Measurements from ENCODE around the gene PHF21A. TPM values are rescaled to one million over a fixed set of nuclear protein-coding genes. Genes with fewer than 3 reads are reported as not detected.

The PHF21A gene
- total RNA-seq, 2 experiments from 2014 or later = 23.1 to 56.1 TPM

DNA sequence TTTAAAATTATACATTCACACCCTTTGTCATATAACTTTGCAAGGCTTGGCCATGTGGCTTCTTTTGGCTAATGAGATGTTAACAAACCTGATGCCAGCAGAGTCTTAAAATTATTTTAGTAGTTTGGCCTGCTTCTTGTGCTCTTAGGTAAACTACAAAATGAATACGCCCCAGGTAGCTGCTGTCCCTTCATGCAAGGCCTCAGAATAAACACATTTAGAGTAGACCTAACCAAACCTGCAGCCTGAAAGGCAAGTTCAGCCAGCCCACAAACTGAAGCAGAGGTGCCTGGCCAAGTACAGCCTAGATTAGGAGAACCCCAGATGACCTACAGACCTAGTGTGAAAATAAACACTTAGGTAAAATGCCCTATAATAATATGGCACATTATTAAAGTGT is 50.2 kb downstream of the PHF21A start:
- intact Hi-C loops (cut with micrococcal nuclease; ENCODE audit: unreplicated experiment) = no loop called here
- BruUV-seq (replicated peaks) = no TSS peak
- H3K4me3 ChIP-seq (ENCODE audit: low read depth, low read length, poor library complexity, severe bottlenecking) = no peak overlapping the region
- H3K79me2 ChIP-seq (ENCODE audit: insufficient read depth, low read depth, low read length) = no peaks in the 10 kb centered on the region
- no peaks in the 10 kb centered on the region for H4K20me1 ChIP-seq (ENCODE audit: insufficient read depth, low read length)
- DNase-seq (ENCODE audit: low spot score) = no peak
- peaks cover 23% of the 10 kb centered on the region for H3K36me3 ChIP-seq (ENCODE audit: insufficient read depth, low read length)
- H3K27ac ChIP-seq (ENCODE audit: low read depth, low read length, poor library complexity, severe bottlenecking) = no peak overlapping the region
- ChIA-PET POLR2A (interaction anchor here (0.6 to 0.7 kb wide), 2 partner anchors 119 to 427 kb away, joined by 3 read pairs; no protein-coding TSS in a partner anchor), CTCF (ENCODE audit: unreplicated experiment) (no interaction called here)
- no peaks in the 10 kb centered on the region for H3K9me2 ChIP-seq (ENCODE audit: insufficient read depth, low read length)
- H3K9me3 ChIP-seq (ENCODE audit: low read length) = no peaks in the 10 kb centered on the region
- no peak overlapping the region for H3K4me2 ChIP-seq (ENCODE audit: low read length)
- TF ChIP-seq, protein P1, sequence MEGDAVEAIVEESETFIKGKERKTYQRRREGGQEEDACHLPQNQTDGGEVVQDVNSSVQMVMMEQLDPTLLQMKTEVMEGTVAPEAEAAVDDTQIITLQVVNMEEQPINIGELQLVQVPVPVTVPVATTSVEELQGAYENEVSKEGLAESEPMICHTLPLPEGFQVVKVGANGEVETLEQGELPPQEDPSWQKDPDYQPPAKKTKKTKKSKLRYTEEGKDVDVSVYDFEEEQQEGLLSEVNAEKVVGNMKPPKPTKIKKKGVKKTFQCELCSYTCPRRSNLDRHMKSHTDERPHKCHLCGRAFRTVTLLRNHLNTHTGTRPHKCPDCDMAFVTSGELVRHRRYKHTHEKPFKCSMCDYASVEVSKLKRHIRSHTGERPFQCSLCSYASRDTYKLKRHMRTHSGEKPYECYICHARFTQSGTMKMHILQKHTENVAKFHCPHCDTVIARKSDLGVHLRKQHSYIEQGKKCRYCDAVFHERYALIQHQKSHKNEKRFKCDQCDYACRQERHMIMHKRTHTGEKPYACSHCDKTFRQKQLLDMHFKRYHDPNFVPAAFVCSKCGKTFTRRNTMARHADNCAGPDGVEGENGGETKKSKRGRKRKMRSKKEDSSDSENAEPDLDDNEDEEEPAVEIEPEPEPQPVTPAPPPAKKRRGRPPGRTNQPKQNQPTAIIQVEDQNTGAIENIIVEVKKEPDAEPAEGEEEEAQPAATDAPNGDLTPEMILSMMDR (conservative IDR thresholded peaks at IDR 0.05; ENCODE audit: low read length) = no peak
- no peak for TF ChIP-seq EZH2phosphoT487 (IDR thresholded peaks at IDR 0.05; ENCODE audit: borderline replicate concordance, low read depth, low read length)
- no peak overlapping the region for H2AFZ ChIP-seq (ENCODE audit: low read length)
- no peaks in the 10 kb centered on the region for H3K4me1 ChIP-seq (ENCODE audit: insufficient read depth, low read length, poor library complexity, severe bottlenecking)

DNA sequence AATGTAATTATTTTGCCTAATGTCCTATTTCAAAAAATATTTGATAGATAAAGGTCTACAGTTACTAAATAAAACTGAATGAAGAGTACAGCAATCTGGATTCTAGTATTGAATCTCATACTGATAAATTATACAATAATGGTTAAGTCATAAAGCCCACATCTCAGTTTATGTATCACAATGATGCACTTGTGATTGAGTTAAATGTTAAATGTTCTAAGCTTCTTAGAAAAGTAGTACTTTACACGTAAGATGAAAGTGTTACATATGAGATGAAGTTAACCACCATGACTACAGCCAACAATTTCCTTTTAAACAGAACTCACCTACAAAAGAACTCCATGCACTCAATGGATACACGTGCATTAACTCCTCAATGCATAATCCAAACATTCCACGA is 51.7 kb downstream of the PHF21A start:
- no peak for DNase-seq (ENCODE audit: low spot score)
- Histone ChIP-seq H3K4me1 (ENCODE audit: insufficient read depth, low read length, poor library complexity, severe bottlenecking) (no peaks in the 10 kb centered on the region), H3K9me3 (ENCODE audit: low read length) (no peaks in the 10 kb centered on the region), H2AFZ (ENCODE audit: low read length) (no peak overlapping the region), H3K79me2 (ENCODE audit: insufficient read depth, low read depth, low read length) (no peaks in the 10 kb centered on the region), H4K20me1 (ENCODE audit: insufficient read depth, low read length) (no peaks in the 10 kb centered on the region), H3K4me2 (ENCODE audit: low read length) (no peak overlapping the region), H3K9me2 (ENCODE audit: insufficient read depth, low read length) (no peaks in the 10 kb centered on the region), H3K27ac (ENCODE audit: low read depth, low read length, poor library complexity, severe bottlenecking) (no peak overlapping the region), H3K36me3 (ENCODE audit: insufficient read depth, low read length) (peaks cover 33% of the 10 kb centered on the region; the same call in 1 of the 2 replicates), H3K4me3 (ENCODE audit: low read depth, low read length, poor library complexity, severe bottlenecking) (no peak overlapping the region)
- intact Hi-C loops (cut with micrococcal nuclease; ENCODE audit: unreplicated experiment) = no loop called here
- ChIA-PET CTCF (ENCODE audit: unreplicated experiment) (no interaction called here), POLR2A (interaction anchor here (0.6 to 0.7 kb wide), 2 partner anchors 566 to 728 kb away, joined by 3 to 7 read pairs; no protein-coding TSS in a partner anchor)
- no TSS peak for BruUV-seq (replicated peaks)
- no peak for TF ChIP-seq EZH2phosphoT487 (IDR thresholded peaks at IDR 0.05; ENCODE audit: borderline replicate concordance, low read depth, low read length)
- TF ChIP-seq, protein P1 (conservative IDR thresholded peaks at IDR 0.05; ENCODE audit: low read length) = no peak

DNA sequence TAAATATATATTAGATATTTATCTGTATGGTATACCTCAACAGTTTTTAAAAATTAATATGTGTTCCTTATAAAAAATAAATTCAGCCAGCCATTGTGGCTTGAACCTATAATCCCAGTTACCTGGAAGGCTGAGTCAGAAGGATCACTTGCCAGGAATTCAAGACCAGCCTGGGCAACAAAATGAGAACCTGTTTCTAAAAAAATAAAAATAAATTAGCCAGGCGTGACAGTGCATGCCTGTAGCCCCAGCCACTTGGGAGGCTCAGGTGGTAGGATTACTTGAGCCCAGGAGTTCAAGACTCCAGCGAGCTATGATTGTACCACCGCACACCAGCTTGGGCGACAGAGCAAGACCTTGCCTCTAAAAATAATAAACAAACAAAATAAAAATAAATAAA is 54.9 kb downstream of the PHF21A start:
- Histone ChIP-seq H3K36me3 (ENCODE audit: insufficient read depth, low read length) (peaks cover 19% of the 10 kb centered on the region; the same call in 1 of the 2 replicates), H3K9me3 (ENCODE audit: low read length) (no peaks in the 10 kb centered on the region), H3K9me2 (ENCODE audit: insufficient read depth, low read length) (no peaks in the 10 kb centered on the region), H2AFZ (ENCODE audit: low read length) (no peak overlapping the region), H3K4me1 (ENCODE audit: insufficient read depth, low read length, poor library complexity, severe bottlenecking) (no peaks in the 10 kb centered on the region), H4K20me1 (ENCODE audit: insufficient read depth, low read length) (no peaks in the 10 kb centered on the region), H3K27ac (ENCODE audit: low read depth, low read length, poor library complexity, severe bottlenecking) (no peak overlapping the region), H3K4me2 (ENCODE audit: low read length) (no peak overlapping the region), H3K79me2 (ENCODE audit: insufficient read depth, low read depth, low read length) (no peaks in the 10 kb centered on the region), H3K4me3 (ENCODE audit: low read depth, low read length, poor library complexity, severe bottlenecking) (no peak overlapping the region)
- POLR2A ChIA-PET = no interaction called here
- no peak for TF ChIP-seq EZH2phosphoT487 (IDR thresholded peaks at IDR 0.05; ENCODE audit: borderline replicate concordance, low read depth, low read length)
- TF ChIP-seq, protein P1 (conservative IDR thresholded peaks at IDR 0.05; ENCODE audit: low read length) = no peak
- intact Hi-C loops (cut with micrococcal nuclease; ENCODE audit: unreplicated experiment) = no loop called here
- no peak for DNase-seq (ENCODE audit: low spot score)
- CTCF ChIA-PET (ENCODE audit: unreplicated experiment) = interaction anchor here (0.5 kb wide), 1 partner anchor 160 kb away, joined by 3 read pairs; no protein-coding TSS in a partner anchor
- BruUV-seq (replicated peaks) = no TSS peak
